GM19395 (cell line): ENCODE data around the gene HIPK1.

Experiments
- ATAC-seq: cut with Tn5 transposase; IDR thresholded peaks from one replicate; pipeline ENCODE4 v1.9.1; 2021; ENCODE audit warnings: mild to moderate bottlenecking, moderate library complexity; ENCODE audit not compliant: unreplicated experiment

HIPK1 gene

GRCh38 chr1:113913312-113913668, 15.8 kb upstream of the HIPK1 start:
- ATAC-seq: no peak

GRCh38 chr1:113913887-113914664, 15.0 kb upstream of the HIPK1 start:
- no peak for ATAC-seq

GRCh38 chr1:113916974-113917373, 12.2 kb upstream of the HIPK1 start:
- ATAC-seq: no peak

- ATAC-seq: no peak
Observed at GRCh38 chr1:113917400-113918082, 11.6 kb upstream of the HIPK1 start.

- no peak for ATAC-seq
Observed at GRCh38 chr1:113918243-113918642, 10.9 kb upstream of the HIPK1 start.

GRCh38 chr1:113922957-113923356, 6.2 kb upstream of the HIPK1 start:
- ATAC-seq: no peak

GRCh38 chr1:113924473-113924872, 4.7 kb upstream of the HIPK1 start:
- ATAC-seq: no peak

GRCh38 chr1:113928187-113928930, 765 bp upstream of the HIPK1 start:
- ATAC-seq: peak; percentile 35

GRCh38 chr1:113929750-113930498, 800 bp downstream of the HIPK1 start:
- peak; percentile 30 for ATAC-seq

- ATAC-seq: peak; percentile 46
Observed at GRCh38 chr1:113930499-113931161, 1.5 kb downstream of the HIPK1 start.

- no peak for ATAC-seq
Observed at GRCh38 chr1:113931451-113931851, 2.3 kb downstream of the HIPK1 start.

- ATAC-seq: no peak
Observed at GRCh38 chr1:113934006-113934405, 4.9 kb downstream of the HIPK1 start.

- no peak for ATAC-seq
Observed at GRCh38 chr1:113934511-113935055, 5.5 kb downstream of the HIPK1 start.

- ATAC-seq: no peak
Observed at GRCh38 chr1:113935176-113935575, 6.1 kb downstream of the HIPK1 start.

- ATAC-seq: no peak
Observed at GRCh38 chr1:113935970-113936369, 6.8 kb downstream of the HIPK1 start.

- no peak for ATAC-seq
Observed at GRCh38 chr1:113937146-113937545, 8.0 kb downstream of the HIPK1 start.

GRCh38 chr1:113938192-113938591, 9.1 kb downstream of the HIPK1 start:
- no peak for ATAC-seq

- peak; percentile 66 for ATAC-seq
Observed at GRCh38 chr1:113940365-113941244, 11.5 kb downstream of the HIPK1 start.

GRCh38 chr1:113941245-113941559, 12.1 kb downstream of the HIPK1 start:
- no peak for ATAC-seq
